Activated naive CD8-positive, alpha-beta T cell treated with anti-CD3 and anti-CD28 coated beads, Interleukin-2, amount 50 U/mL, for 24 hours (primary cell): Measurements from ENCODE around the gene ACTC1.
"Not testable (repeated sequence)": the region's sequence is repeated elsewhere in the genome, so short reads cannot be mapped to it uniquely, and the experiment has no call there.

Experiments
- ATAC-seq: fragments of 150-1000 bp; cut with Tn5 transposase; one replicate; pipeline ENCODE4 v1.10.0; 2021
- DNase-seq: peaks from one replicate; pipeline ENCODE4 v3.0.0; 2021
- H3K27ac Mint-ChIP-seq: one replicate; pipeline ENCODE4 v1.8.0; 2021; ENCODE audit warnings: mild to moderate bottlenecking, mixed read lengths
- H3K27me3 Mint-ChIP-seq: one replicate; pipeline ENCODE4 v1.8.0; 2021; ENCODE audit warnings: mixed read lengths
- H3K36me3 Mint-ChIP-seq: one replicate; pipeline ENCODE4 v1.8.0; 2021; ENCODE audit warnings: low read depth, mixed read lengths
- H3K4me1 Mint-ChIP-seq: one replicate; pipeline ENCODE4 v1.8.0; 2021; ENCODE audit warnings: mixed read lengths
- H3K4me3 Mint-ChIP-seq: one replicate; pipeline ENCODE4 v1.8.0; 2021; ENCODE audit warnings: mild to moderate bottlenecking, moderate library complexity, mixed read lengths
- H3K9me3 Mint-ChIP-seq: one replicate; pipeline ENCODE4 v1.8.0; 2021; ENCODE audit warnings: mixed read lengths

Gene ACTC1

DNA sequence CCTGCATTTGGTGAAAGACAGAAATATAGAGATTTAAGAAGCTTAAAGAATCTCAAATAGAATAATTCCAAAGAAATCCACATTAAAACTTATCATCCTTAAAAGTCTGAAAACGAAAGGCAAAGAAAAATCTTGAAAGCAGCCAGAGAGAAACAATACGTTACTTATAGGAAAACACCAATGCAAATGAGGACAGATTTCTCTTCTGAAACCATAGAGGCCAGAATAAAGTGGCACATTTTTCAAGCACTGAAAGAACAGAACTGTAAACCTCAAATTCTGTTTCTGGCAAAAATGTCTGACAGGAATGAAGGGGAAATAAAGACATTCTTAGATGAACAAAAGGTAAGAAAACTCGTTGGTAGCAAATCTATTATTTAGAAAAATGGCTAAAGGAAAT, 13.8 kb upstream of the ACTC1 start:
- no peaks in the 10 kb centered on the region for H3K36me3 Mint-ChIP-seq
- DNase-seq (no peak), ATAC-seq (no peak)
- peaks cover 5% of the 10 kb centered on the region for H3K9me3 Mint-ChIP-seq
- H3K27me3 Mint-ChIP-seq: peaks cover 42% of the 10 kb centered on the region
- no peak overlapping the region for H3K4me3 Mint-ChIP-seq
- peaks cover 2% of the 10 kb centered on the region for H3K4me1 Mint-ChIP-seq
- H3K27ac Mint-ChIP-seq: no peak overlapping the region

DNA sequence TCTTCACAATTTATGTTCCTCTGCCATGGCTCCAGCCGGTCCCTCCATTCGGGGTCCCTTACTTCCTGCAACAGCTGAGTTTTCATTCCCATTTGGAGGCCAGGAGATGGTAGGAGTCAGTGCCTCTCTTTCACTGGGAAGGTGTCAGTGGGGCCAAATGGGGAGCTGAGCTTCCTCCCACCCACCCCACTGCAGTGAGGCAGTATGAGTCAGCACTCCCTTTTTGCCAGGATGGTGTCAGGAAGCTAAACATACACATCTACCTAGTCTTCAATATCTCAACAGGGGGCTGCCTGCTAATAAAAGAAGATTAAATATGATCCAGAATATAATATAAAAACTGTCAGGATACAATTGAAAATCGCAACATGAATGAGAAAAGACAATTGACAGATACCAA, 12.7 kb upstream of the ACTC1 start:
- H3K4me1 Mint-ChIP-seq: peaks cover 6% of the 10 kb centered on the region
- no peak overlapping the region for H3K4me3 Mint-ChIP-seq
- no peaks in the 10 kb centered on the region for H3K36me3 Mint-ChIP-seq
- ATAC-seq: no peak
- peaks cover 41% of the 10 kb centered on the region for H3K27me3 Mint-ChIP-seq
- no peak overlapping the region for H3K27ac Mint-ChIP-seq
- peaks cover 5% of the 10 kb centered on the region for H3K9me3 Mint-ChIP-seq
- no peak for DNase-seq

DNA sequence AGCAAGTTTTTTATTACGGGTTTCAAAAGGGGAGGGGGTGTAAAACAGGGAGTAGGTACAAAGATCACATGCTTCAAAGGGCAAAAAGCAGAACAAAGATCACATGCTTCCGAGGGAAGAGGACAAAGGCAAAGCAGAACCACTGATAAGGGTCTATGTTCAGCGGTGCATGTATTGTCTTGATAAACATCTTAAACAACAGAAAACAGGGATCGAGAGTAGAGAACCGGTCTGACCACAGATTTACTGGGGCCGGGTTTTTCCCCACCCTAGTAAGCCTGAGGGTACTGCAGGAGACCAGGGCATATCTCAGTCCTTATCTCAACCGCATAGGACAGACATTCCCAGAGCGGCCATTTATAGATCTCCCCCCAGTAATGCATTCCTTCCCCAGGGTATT, 11.9 kb upstream of the ACTC1 start:
- H3K36me3 Mint-ChIP-seq, DNase-seq, H3K4me3 Mint-ChIP-seq, H3K27ac Mint-ChIP-seq, ATAC-seq, H3K9me3 Mint-ChIP-seq, H3K4me1 Mint-ChIP-seq: not testable (repeated sequence)
- H3K27me3 Mint-ChIP-seq: peaks cover 39% of the 10 kb centered on the region

DNA sequence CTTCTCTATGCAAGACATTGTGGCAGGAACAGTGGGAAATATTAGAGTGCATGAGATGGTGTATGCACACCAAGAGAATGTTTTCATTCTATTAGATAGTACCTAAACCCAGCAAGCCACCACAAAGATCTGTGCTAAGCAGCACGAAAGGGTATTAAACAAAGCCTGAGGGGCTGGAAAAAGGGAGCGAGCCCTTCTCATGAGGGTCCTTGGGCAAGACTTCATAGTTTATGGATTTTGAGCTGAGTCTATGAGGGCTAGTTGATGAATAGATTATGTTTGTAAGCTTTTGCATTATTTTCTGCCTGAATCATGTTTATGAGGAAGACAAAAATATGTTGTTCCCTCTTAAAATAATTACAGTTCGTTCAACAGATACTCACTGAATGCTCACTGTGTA, 9.4 kb upstream of the ACTC1 start:
- H3K27ac Mint-ChIP-seq: no peak overlapping the region
- no peaks in the 10 kb centered on the region for H3K36me3 Mint-ChIP-seq
- peaks cover 6% of the 10 kb centered on the region for H3K4me1 Mint-ChIP-seq
- DNase-seq (no peak), ATAC-seq (no peak)
- no peak overlapping the region for H3K4me3 Mint-ChIP-seq
- H3K27me3 Mint-ChIP-seq: peaks cover 26% of the 10 kb centered on the region
- H3K9me3 Mint-ChIP-seq: peaks cover 5% of the 10 kb centered on the region

DNA sequence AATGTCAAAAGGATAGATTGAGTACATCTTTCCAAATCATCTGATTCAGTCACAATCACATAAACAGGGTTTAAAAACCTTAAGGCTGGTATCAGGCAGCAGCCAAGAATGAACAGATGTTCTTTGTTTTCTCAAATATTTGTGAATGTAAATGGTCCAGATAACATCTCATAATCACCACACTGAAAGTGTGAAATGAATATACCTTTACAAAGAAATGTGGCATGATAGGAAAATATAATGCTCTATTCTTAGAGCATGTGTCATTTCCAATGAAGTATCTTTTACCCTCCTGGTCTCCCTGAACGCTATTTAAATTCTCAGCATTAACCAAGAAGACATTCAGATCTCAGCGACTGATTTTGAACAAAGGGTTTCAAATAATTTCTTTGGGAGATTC, 8.8 kb upstream of the ACTC1 start:
- H3K4me3 Mint-ChIP-seq: no peak overlapping the region
- H3K27ac Mint-ChIP-seq: no peak overlapping the region
- ATAC-seq (peak; percentile 54), DNase-seq (no peak)
- H3K27me3 Mint-ChIP-seq: peaks cover 26% of the 10 kb centered on the region
- no peaks in the 10 kb centered on the region for H3K36me3 Mint-ChIP-seq
- H3K9me3 Mint-ChIP-seq: peaks cover 5% of the 10 kb centered on the region
- peaks cover 6% of the 10 kb centered on the region for H3K4me1 Mint-ChIP-seq

DNA sequence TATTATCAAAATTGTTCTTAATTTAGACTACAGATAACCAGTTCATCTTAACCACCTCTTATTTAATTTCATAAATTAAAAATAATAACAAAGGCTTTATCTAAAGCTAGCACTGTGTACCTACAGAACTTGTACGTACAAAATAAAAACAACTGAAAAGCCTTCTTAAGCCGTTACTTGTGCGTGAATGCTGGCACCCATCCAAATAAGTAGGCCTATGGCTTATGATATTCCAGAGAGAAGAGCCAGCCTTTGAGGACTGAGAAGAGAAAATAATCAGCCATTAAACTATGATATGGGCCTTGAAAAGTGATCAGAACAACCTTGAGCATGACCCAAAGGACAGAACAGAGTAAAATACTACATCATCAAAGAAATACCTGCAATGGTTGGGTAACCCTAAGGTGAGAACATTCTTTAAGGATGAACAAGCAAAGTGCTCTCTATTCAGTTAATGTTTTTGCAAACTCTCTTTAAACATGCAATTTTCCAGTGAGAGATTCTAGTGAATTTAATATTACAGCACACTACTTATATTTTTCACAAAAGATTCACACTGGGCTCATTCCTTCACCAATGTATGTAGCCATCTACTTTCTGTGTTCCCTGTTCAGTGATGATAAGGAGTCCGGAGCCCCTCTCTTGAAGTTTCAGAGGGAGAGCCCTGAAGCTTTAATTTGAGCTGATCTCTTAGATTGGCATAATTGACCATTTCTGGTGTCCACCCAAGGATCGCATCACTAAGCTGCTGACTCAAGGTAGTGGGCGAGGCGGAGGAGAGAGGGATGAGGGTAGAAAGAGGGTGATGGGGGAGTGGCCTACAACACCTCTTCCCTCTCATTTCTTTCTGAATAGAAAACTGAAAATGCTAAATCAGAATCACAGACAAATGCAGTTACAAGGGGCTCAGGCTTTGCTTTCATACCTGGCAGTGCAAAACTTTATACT, 7.7 kb upstream of the ACTC1 start:
- no peak for ATAC-seq
- peaks cover 28% of the 10 kb centered on the region for H3K27me3 Mint-ChIP-seq
- no peak overlapping the region for H3K4me3 Mint-ChIP-seq

DNA sequence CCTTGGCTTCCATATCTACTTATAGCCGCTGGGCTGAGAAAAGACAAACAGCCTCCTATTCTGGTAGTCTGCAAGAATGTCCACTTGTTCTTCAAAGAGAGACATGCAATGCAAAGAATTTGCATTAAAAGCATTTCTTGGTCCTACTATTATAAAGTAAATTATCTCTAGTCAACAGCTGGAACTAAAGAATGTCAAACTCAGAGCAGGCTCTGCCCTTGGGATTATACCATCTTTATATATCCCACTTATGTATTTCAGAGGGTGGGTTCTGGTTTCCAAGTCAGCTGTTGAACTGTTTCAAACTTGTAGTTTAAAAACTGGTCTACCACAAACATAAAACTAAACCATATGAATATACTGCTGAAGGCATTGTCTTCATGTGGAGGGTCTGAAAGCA, 7.0 kb upstream of the ACTC1 start:
- H3K27me3 Mint-ChIP-seq: peaks cover 33% of the 10 kb centered on the region
- H3K27ac Mint-ChIP-seq: no peak overlapping the region

More for the DNA sequence above, 7.7 kb upstream of the ACTC1 start:
- Mint-ChIP-seq H3K27ac (no peak overlapping the region), H3K9me3 (peaks cover 5% of the 10 kb centered on the region), H3K4me1 (peaks cover 6% of the 10 kb centered on the region), H3K36me3 (no peaks in the 10 kb centered on the region)
- DNase-seq: no peak

DNA sequence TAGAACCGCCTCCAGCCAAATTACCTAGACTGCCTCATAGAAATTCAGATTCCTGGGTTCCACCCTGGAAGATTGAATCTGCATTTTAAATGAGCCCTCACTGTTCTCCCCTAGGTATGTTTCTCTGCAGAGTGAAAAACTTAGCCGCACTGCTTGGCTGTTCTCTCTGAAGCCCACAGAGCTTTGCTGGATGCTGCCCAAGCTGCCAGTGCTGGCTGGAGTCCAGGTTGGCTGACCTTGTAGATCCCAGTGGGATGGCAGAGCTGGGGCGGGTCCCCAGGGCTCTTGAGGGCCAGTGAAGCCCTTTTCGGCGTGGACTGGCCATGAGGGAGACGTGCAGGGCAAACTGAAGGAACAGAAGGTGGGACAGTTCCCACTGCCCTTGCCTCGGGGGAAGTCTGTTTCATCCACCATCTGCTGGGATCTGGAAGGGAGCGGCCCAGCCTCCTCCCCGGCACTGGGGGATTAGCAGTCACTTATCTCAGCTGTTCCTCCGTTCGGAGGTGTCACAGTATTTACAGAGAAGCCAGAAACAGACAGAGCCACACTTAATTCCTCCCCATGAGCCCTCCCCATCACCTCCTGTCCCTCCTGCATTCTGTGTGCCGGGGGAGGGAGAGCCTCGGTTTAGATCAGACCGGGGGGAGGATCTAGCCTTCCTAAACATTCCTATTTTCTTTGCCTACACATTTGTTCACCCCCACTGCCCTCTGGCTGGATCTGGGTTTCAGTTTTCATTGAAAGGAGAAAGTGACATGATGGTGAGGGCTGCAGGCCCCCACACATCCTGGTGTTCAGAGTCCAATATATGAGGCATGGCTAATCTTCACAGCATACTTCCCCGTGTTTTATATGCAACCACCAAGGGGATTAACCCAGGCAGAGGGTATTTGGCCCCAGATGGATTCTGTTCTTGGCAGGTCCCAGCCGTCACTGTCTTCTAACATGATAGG, 4.1 kb upstream of the ACTC1 start:
- Mint-ChIP-seq H3K27ac (no peak overlapping the region), H3K9me3 (no peaks in the 10 kb centered on the region), H3K4me3 (no peak overlapping the region), H3K27me3 (peaks cover 44% of the 10 kb centered on the region), H3K4me1 (peaks cover 6% of the 10 kb centered on the region), H3K36me3 (no peaks in the 10 kb centered on the region)
- DNase-seq: no peak
- no peak for ATAC-seq

More for the DNA sequence above, 7.0 kb upstream of the ACTC1 start:
- peaks cover 6% of the 10 kb centered on the region for H3K4me1 Mint-ChIP-seq
- peaks cover 5% of the 10 kb centered on the region for H3K9me3 Mint-ChIP-seq
- ATAC-seq (no peak), DNase-seq (no peak)
- no peak overlapping the region for H3K4me3 Mint-ChIP-seq
- H3K36me3 Mint-ChIP-seq: no peaks in the 10 kb centered on the region

DNA sequence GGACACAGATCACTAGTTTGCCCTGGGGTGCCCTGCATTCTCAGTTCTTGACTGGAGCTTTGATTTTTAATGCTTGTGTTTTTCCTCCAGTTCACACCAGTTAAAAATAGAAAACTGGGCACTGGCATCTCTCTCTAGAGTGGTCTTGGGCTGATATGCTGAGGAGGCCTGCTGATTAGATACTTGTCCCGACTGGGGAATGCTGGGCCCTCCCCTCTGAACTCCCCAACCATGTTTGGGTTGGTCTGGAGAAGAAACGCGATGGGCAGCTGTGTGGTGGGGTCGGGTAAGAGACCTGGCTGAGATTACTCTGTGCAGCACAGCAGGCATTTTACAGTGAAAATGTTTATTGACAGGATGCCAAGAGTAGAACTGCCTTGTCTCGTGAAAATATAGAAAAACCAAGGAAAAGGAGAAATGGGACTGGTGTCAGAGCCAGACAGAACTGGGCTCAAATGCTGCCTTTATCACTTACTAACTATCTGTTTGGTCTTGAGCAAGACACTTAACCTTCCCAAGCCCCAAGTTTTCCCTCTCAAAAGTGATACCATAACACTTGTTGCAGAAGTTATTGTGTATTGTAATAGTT, 1.6 kb upstream of the ACTC1 start:
- H3K27ac Mint-ChIP-seq: no peak overlapping the region
- DNase-seq (no peak), ATAC-seq (no peak)
- no peaks in the 10 kb centered on the region for H3K9me3 Mint-ChIP-seq
- H3K36me3 Mint-ChIP-seq: no peaks in the 10 kb centered on the region
- no peak overlapping the region for H3K4me3 Mint-ChIP-seq
- H3K4me1 Mint-ChIP-seq: no peaks in the 10 kb centered on the region
- H3K27me3 Mint-ChIP-seq: peaks cover 58% of the 10 kb centered on the region

DNA sequence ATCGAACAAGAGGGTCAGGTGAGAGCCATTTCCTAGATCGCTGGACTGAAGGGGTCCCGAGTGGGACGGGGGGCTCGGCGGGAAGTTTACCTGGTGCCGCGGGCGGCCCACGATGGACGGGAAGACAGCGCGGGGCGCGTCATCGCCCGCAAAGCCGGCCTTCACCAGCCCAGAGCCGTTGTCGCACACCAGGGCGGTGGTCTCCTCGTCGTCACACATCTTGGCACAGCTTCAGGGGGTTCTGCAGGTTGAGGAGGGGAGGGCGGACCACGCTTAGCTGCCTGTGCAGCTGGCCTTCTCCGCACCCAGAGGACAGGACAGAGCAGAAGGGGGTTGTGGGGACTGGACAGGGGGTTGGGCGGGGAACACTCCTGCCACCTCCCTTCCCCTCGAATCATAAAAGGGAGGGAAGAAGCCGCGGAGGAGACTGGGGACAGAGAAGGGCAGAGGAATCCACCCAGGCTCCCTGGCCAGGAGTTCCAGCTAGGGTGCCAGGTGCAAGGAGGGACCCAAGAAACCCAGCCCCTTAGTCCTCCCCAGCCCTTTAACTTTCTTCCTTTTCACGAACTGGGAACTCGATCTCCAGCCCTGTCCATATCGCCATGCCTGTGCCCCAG, 651 bp downstream of the ACTC1 start:
- H3K27ac Mint-ChIP-seq: no peak overlapping the region
- H3K4me3 Mint-ChIP-seq: no peak overlapping the region
- peaks cover 63% of the 10 kb centered on the region for H3K27me3 Mint-ChIP-seq
- no peaks in the 10 kb centered on the region for H3K36me3 Mint-ChIP-seq
- DNase-seq (no peak), ATAC-seq (no peak)
- no peaks in the 10 kb centered on the region for H3K4me1 Mint-ChIP-seq
- H3K9me3 Mint-ChIP-seq: no peaks in the 10 kb centered on the region

DNA sequence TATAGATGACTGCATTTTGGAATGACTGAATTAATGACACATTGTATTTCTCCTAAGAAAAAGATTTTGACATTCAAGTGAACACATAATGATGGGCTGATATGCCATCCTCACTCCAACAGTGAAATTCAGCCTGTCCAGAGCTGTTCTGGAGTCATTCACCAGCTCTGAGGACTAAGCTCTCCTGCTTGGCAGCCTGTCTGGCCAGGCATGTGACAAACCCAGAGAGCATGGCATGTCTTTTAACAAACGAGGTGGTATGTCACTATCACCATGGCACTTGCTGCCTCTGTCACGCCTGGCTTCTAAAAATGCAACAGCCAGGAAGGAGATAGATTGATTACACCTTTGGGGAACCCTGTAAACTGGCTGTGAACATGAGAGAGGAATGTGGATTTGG, 1.4 kb downstream of the ACTC1 start:
- peaks cover 63% of the 10 kb centered on the region for H3K27me3 Mint-ChIP-seq

DNA sequence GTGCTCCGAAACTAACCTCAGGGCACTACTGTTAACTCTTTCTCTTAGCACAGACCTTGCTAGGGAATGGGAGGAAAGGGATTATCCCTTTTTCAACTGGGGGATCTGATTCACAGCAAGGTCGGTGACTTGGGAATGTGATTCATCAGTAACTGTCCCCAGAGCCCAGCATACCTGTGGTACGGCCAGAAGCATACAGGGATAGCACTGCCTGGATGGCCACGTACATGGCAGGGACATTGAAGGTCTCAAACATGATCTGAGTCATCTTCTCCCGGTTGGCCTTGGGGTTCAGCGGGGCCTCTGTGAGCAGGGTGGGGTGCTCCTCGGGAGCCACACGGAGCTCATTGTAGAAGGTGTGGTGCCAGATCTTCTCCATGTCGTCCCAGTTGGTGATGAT, 2.3 kb downstream of the ACTC1 start:
- H3K4me1 Mint-ChIP-seq: no peaks in the 10 kb centered on the region
- H3K27ac Mint-ChIP-seq: no peak overlapping the region
- ATAC-seq (no peak), DNase-seq (no peak)
- H3K27me3 Mint-ChIP-seq: peaks cover 61% of the 10 kb centered on the region
- no peaks in the 10 kb centered on the region for H3K36me3 Mint-ChIP-seq
- H3K4me3 Mint-ChIP-seq: no peak overlapping the region
- H3K9me3 Mint-ChIP-seq: no peaks in the 10 kb centered on the region

More for the DNA sequence above, 1.4 kb downstream of the ACTC1 start:
- Mint-ChIP-seq H3K4me3 (no peak overlapping the region), H3K4me1 (no peaks in the 10 kb centered on the region), H3K27ac (no peak overlapping the region), H3K36me3 (no peaks in the 10 kb centered on the region), H3K9me3 (no peaks in the 10 kb centered on the region)
- no peak for ATAC-seq
- DNase-seq: no peak

DNA sequence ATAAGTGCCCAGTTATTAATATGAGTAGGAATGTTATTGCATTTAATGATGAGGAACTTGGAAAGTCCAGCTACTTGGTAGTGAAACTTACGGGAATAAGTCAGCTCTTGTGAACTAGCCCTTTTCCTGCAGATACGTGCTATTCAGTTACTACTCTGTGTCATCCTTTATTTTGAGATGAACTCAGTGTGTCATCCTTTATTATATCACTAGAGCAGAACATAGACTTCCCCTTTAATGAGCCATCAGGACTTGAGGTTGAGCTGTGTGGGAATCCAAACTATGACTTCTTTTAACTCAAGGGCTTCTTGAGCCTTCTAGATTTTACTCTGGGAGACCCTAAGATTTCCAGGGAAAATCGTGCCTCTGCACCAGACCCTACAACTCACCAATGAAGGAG, 3.6 kb downstream of the ACTC1 start:
- no peak for DNase-seq
- Mint-ChIP-seq H3K36me3 (no peaks in the 10 kb centered on the region), H3K4me3 (no peak overlapping the region), H3K9me3 (no peaks in the 10 kb centered on the region), H3K4me1 (no peaks in the 10 kb centered on the region), H3K27ac (no peak overlapping the region), H3K27me3 (peaks cover 57% of the 10 kb centered on the region)
- ATAC-seq: no peak

DNA sequence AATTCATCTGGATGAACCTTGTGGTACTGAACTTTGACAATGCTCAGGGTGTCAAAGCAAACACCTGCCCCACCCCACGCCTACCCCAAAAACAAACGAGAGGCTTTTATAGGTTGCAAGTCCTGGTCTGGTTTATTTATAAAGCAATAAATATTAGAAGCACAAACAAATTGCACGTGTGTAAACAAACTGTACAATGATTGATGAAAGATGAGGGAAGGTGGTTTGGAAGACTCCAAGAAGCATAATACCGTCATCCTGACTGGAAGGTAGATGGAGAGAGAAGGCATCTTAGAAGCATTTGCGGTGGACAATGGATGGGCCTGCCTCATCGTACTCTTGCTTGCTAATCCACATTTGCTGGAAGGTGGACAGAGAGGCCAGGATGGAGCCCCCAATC, 5.2 kb downstream of the ACTC1 start:
- Mint-ChIP-seq H3K4me3 (no peak overlapping the region), H3K36me3 (no peaks in the 10 kb centered on the region), H3K4me1 (no peaks in the 10 kb centered on the region), H3K27me3 (peaks cover 47% of the 10 kb centered on the region), H3K9me3 (no peaks in the 10 kb centered on the region), H3K27ac (no peak overlapping the region)
- DNase-seq: no peak
- ATAC-seq: no peak
